Endothelial cell of umbilical vein (primary cell): ENCODE data around the gene PPP1R26. TPM values are rescaled to one million over a fixed set of nuclear protein-coding genes. Genes with fewer than 3 reads are reported as not detected.
"Not testable (repeated sequence)": the region's sequence is repeated elsewhere in the genome, so short reads cannot be mapped to it uniquely, and the experiment has no call there.

Experiments used
- BruUV-seq: library from RNA; stranded (reverse); fragments of 400-500 nt; replicated peaks from 2 replicates; lab custom pipeline; 2021; lab: Mats Ljungman, UMichigan
- CTCF ChIA-PET: fragments of 300-600, 350-600 bp; sonication (Branson Sonifier 250); formaldehyde crosslinking; loops from one replicate; lab custom pipeline; 2021; ENCODE audit warnings: antibody characterized with exemption, inconsistent platforms; lab: Charles Lee
- POLR2A ChIA-PET: fragments of 300-600, 350-600 bp; sonication (Branson Sonifier 250); formaldehyde crosslinking; loops from one replicate; lab custom pipeline; 2021; ENCODE audit warnings: antibody characterized with exemption, inconsistent platforms; lab: Charles Lee
- DNase-seq: peaks from one replicate; pipeline ENCODE4 v3.0.0-alpha.2; 2011; ENCODE audit warnings: low read depth, low spot score
- FAIRE-seq: peaks from 2 replicates; lab custom pipeline; 2011; peaks lifted over from hg19 to GRCh38; lab: Jason Lieb, UNC
- H2AFZ ChIP-seq: 2 replicates; pipeline ENCODE4 v1.6.0; 2012; ENCODE audit warnings: low read depth, low read length, control low read depth, inconsistent platforms
- H3K27ac ChIP-seq: 2 replicates; pipeline ENCODE4 v1.5.1; 2011; ENCODE audit warnings: low read depth, mild to moderate bottlenecking, control low read depth, low read length, moderate library complexity; ENCODE audit not compliant: insufficient read depth
- H3K27me3 ChIP-seq, 2 experiments: 2 replicates each; pipeline versions ENCODE4 v1.6.0 to v1.6.1; 2011; ENCODE audit warnings: low read length in 2 of 2, mixed read lengths in 1 of 2; ENCODE audit not compliant: control insufficient read depth in 2 of 2, insufficient read depth in 2 of 2
- H3K36me3 ChIP-seq, 2 experiments: 2 replicates in 1 of 2; 3 replicates in 1 of 2; pipeline ENCODE4 v1.5.1; 2011; ENCODE audit warnings: low read length in 2 of 2, mild to moderate bottlenecking in 1 of 2, moderate library complexity in 1 of 2; ENCODE audit not compliant: control insufficient read depth in 2 of 2, insufficient read depth in 2 of 2; ENCODE audit errors: extremely low read depth in 1 of 2
- H3K4me1 ChIP-seq: 3 replicates; pipeline ENCODE4 v1.5.1; 2011; ENCODE audit warnings: mild to moderate bottlenecking, low read length; ENCODE audit not compliant: control insufficient read depth, insufficient read depth; ENCODE audit errors: extremely low read depth
- H3K4me2 ChIP-seq: 2 replicates; pipeline ENCODE4 v1.6.1; 2011; ENCODE audit warnings: low read length, control low read depth, mixed read lengths; ENCODE audit not compliant: insufficient read depth
- H3K4me3 ChIP-seq, 3 experiments: fragments of 200-600 bp in 1 of 3; sonication (generic), shearing (Covaris generic) in 1 of 3; replicated peaks in 1 of 3; 2 replicates each; pipeline ENCODE4 v1.5.1; 2011 to 2016; ENCODE audit warnings: control low read depth in 3 of 3, low read length in 3 of 3, mild to moderate bottlenecking in 2 of 3, inconsistent platforms in 1 of 3, low read depth in 1 of 3, moderate library complexity in 1 of 3; ENCODE audit not compliant: insufficient read depth in 1 of 3
- H3K79me2 ChIP-seq: 2 replicates; pipeline ENCODE4 v1.6.0; 2012; ENCODE audit warnings: low read length, inconsistent platforms; ENCODE audit not compliant: control insufficient read depth, insufficient read depth
- H3K9ac ChIP-seq: replicated peaks from 2 replicates; pipeline ENCODE3; 2011; ENCODE audit warnings: low read length, control low read depth; ENCODE audit not compliant: insufficient read depth; ENCODE audit errors: extremely low read depth
- H3K9me1 ChIP-seq: replicated peaks from 3 replicates; pipeline ENCODE4 v1.6.0; 2011; ENCODE audit warnings: mild to moderate bottlenecking, low read length; ENCODE audit not compliant: control insufficient read depth, insufficient read depth; ENCODE audit errors: extremely low read depth
- H3K9me3 ChIP-seq: replicated peaks from 2 replicates; pipeline ENCODE4 v1.5.1; 2012; ENCODE audit warnings: low read length, inconsistent platforms; ENCODE audit not compliant: control insufficient read depth, insufficient read depth
- H4K20me1 ChIP-seq: replicated peaks from 2 replicates; pipeline ENCODE3; 2011; ENCODE audit warnings: mild to moderate bottlenecking, low read length; ENCODE audit not compliant: control insufficient read depth, insufficient read depth; ENCODE audit errors: extremely low read depth
- CTCF ChIP-seq, 2 donors: IDR thresholded peaks; 1 replicate in 1 of 2; 2 replicates in 1 of 2; pipeline ENCODE4 v1.5.1; 2011; ENCODE audit warnings: low read length in 2 of 2, mild to moderate bottlenecking in 2 of 2, moderate library complexity in 2 of 2, control low read depth in 1 of 2, inconsistent platforms in 1 of 2, low read depth in 1 of 2; ENCODE audit not compliant: insufficient read depth in 1 of 2; ENCODE audit errors: extremely low read depth in 1 of 2
- EZH2 ChIP-seq: IDR thresholded peaks from 2 replicates; pipeline ENCODE4 v1.6.1; 2012; ENCODE audit warnings: borderline replicate concordance, low read depth, mild to moderate bottlenecking, moderate library complexity, low read length, inconsistent platforms; ENCODE audit not compliant: severe bottlenecking
- FOS ChIP-seq: IDR thresholded peaks from 2 replicates; pipeline ENCODE4 v1.6.1; 2011; ENCODE audit warnings: mild to moderate bottlenecking, low read length, moderate library complexity, borderline replicate concordance; ENCODE audit not compliant: insufficient read depth
- GATA2 ChIP-seq: IDR thresholded peaks from 2 replicates; pipeline ENCODE4 v1.7.0; 2011; ENCODE audit warnings: low read depth, mild to moderate bottlenecking, moderate library complexity, mixed read lengths, low read length; ENCODE audit not compliant: insufficient read length, insufficient read depth
- JUN ChIP-seq: IDR thresholded peaks from 2 replicates; pipeline ENCODE4 v1.6.1; 2011; ENCODE audit warnings: borderline replicate concordance, low read depth; ENCODE audit not compliant: insufficient read length, insufficient read depth
- MAX ChIP-seq: IDR thresholded peaks from 2 replicates; pipeline ENCODE4 v1.6.1; 2011; ENCODE audit not compliant: insufficient read depth, insufficient read length
- MYC ChIP-seq: IDR thresholded peaks from one replicate; pipeline ENCODE4 v1.6.1; 2011; ENCODE audit warnings: mild to moderate bottlenecking, low read depth, low read length
- POLR2A ChIP-seq: IDR thresholded peaks from 2 replicates; pipeline ENCODE4 v1.6.1; 2012; ENCODE audit warnings: low read depth, mild to moderate bottlenecking, control low read depth, low read length
- POLR2AphosphoS5 ChIP-seq: IDR thresholded peaks from 2 replicates; pipeline ENCODE4 v1.6.1; 2012; ENCODE audit warnings: low read depth, mild to moderate bottlenecking, control low read depth, low read length, moderate library complexity; ENCODE audit not compliant: insufficient read depth
- dilution Hi-C: fragments of 300-500 bp; cut with MboI; formaldehyde crosslinking; loops from one replicate; pipeline ENCODE4 v1.15.0; 2019; ENCODE audit warnings: low sequenced_read_pairs; ENCODE audit not compliant: extremely low pct_ligation_motif_present
- intact Hi-C: fragments of 100-400 bp; cut with micrococcal nuclease; formaldehyde crosslinking; loops from one replicate; pipeline ENCODE4 v1.10.0; 2022
- polyA plus RNA-seq, 4 experiments: library from polyadenylated mRNA; depleted of rRNA in 3 of 4; stranded (reverse) in 3 of 4; unstranded in 1 of 4; fragments of >200 nt; gene quantifications; 2 replicates each; pipeline versions ENCODE4 v1.2.1 to v1.2.3, GENCODE V29; 2011 to 2012; ENCODE audit warnings: missing spikeins in 1 of 4
- total RNA-seq: library from RNA; stranded (reverse); gene quantifications from 2 replicates; pipeline ENCODE4 v1.2.3, GENCODE V29; 2021

Gene PPP1R26
- total and polyA plus RNA-seq, 2 donors (not counting 3 experiments of a cell fraction or from before 2014, with no cell fraction given): 5.9 to 16.9 TPM

DNA sequence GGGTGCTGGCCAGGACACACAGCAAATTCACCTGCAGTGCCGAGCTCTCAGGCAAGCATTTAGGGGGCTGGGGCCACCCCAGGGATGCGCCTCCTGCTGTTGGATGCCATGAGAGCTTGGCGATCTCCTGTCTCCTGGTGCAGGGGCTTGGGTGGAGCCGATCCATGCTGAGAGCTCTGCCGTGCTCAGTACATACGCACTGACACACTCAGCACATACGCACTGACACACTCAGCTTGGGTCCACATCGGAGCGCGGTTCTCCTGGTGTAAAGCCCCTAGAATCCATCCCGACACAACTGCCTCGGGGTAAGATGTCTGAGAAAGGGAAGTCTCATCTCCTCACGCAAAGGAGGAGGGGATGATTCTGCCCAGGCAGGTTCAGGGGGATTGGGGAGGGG lies 56.0 kb downstream of the PPP1R26 start:
- FAIRE-seq, H3K4me3 ChIP-seq, H3K79me2 ChIP-seq, dilution Hi-C loops, H2AFZ ChIP-seq, H3K9me1 ChIP-seq, POLR2A ChIA-PET, H3K9ac ChIP-seq, DNase-seq, BruUV-seq, H4K20me1 ChIP-seq, H3K9me3 ChIP-seq, H3K4me2 ChIP-seq, H3K36me3 ChIP-seq, H3K27ac ChIP-seq, intact Hi-C loops, CTCF ChIA-PET, H3K4me1 ChIP-seq, H3K27me3 ChIP-seq: not testable (repeated sequence)

- Histone ChIP-seq H3K27me3 (peaks cover 0 to 2% of the 10 kb centered on the region in 2 experiments), H3K9ac (no peak overlapping the region), H3K9me1 (no peaks in the 10 kb centered on the region), H3K4me3 (no peak overlapping the region), H3K9me3 (no peaks in the 10 kb centered on the region), H3K4me1 (no peaks in the 10 kb centered on the region), H3K4me2 (no peak overlapping the region), H4K20me1 (no peaks in the 10 kb centered on the region), H2AFZ (no peak overlapping the region), H3K36me3 (no peaks in the 10 kb centered on the region), H3K27ac (no peak overlapping the region), H3K79me2 (no peaks in the 10 kb centered on the region)
- BruUV-seq: no TSS peak
- no peak for DNase-seq
- dilution Hi-C loops: no loop called here
- ChIA-PET CTCF (no interaction called here), POLR2A (no interaction called here)
- no peak for FAIRE-seq
- intact Hi-C loops: no loop called here
- TF ChIP-seq JUN (no peak), FOS (no peak), MYC (no peak), POLR2AphosphoS5 (no peak), GATA2 (no peak), MAX (no peak), CTCF (IDR thresholded peaks at IDR 0.05; ENCODE audit: extremely low read depth in 1 of 2, insufficient read depth in 1 of 2, low read depth in 1 of 2, low read length in 2 of 2) (no peak), POLR2A (no peak), EZH2 (no peak)
Measured at GRCh38 chr9:135536216-135536615, 56.6 kb downstream of the PPP1R26 start.
